CD4-positive, alpha-beta T cell treated with Interleukin-21 for 1 hour (primary cell): ENCODE results near the gene CAMSAP2.

ENCODE experiments used
- DNase-seq: peaks from one replicate; pipeline ENCODE4 v3.0.0-alpha.2; 2020

The CAMSAP2 gene, protein sequence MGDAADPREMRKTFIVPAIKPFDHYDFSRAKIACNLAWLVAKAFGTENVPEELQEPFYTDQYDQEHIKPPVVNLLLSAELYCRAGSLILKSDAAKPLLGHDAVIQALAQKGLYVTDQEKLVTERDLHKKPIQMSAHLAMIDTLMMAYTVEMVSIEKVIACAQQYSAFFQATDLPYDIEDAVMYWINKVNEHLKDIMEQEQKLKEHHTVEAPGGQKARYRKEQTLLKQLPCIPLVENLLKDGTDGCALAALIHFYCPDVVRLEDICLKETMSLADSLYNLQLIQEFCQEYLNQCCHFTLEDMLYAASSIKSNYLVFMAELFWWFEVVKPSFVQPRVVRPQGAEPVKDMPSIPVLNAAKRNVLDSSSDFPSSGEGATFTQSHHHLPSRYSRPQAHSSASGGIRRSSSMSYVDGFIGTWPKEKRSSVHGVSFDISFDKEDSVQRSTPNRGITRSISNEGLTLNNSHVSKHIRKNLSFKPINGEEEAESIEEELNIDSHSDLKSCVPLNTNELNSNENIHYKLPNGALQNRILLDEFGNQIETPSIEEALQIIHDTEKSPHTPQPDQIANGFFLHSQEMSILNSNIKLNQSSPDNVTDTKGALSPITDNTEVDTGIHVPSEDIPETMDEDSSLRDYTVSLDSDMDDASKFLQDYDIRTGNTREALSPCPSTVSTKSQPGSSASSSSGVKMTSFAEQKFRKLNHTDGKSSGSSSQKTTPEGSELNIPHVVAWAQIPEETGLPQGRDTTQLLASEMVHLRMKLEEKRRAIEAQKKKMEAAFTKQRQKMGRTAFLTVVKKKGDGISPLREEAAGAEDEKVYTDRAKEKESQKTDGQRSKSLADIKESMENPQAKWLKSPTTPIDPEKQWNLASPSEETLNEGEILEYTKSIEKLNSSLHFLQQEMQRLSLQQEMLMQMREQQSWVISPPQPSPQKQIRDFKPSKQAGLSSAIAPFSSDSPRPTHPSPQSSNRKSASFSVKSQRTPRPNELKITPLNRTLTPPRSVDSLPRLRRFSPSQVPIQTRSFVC (N-terminal part only)

DNA sequence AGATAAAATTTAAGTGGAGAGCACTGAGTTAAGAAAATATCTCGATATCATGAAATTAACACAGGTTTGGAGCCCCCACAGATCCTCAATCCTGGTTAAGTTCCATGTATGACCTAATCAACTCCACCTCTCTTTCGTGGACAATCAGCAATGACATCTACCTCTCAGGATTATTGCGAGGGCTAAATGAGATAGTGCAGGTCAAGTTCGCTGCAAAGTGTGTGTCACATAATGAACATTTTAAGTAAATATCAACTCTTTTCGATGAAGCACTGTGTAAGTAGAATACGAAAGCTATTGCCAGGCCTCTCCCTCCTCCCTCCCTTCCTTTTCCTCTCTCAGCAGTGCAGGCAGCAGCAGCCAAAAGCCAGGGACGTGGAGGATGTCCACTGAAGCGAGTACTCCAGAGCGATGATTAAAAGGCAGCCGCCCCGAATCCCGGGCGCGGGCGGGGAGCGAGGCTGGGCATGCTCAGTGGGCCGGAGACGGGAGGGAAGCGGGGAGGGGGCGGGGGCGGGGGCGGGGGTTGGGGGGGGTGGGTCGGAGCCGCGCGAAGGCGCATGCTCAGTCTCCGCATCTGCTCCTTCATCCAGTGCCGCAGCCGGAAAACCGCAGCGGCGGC is at the start of gene CAMSAP2:
Gene CAMSAP2, plus strand, starts transcription at position 567 of the 622 bp plus-strand sequence. CDS start 935 bp downstream, outside the sequence.
- peak; percentile 68 for DNase-seq

DNA sequence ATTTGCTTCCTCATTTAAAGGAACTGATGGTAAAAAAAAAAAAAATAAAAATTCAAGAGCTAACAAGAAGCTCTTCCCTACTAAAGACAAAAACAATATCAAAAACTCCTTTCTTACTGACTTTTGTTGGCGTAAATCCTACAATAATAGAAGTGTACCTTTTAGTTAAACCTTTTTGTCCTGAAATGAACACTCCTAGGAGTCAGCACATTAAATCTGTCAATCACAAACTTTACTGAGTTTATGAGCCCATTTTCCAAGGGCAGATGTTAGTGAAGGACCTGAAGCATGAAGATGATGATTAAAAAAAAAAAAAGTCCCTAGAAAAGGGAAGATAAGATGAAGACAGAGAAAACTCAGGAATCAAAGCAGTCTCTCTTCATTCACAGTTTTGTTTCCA is 46.4 kb upstream of the CAMSAP2 start:
- DNase-seq = no peak

DNA sequence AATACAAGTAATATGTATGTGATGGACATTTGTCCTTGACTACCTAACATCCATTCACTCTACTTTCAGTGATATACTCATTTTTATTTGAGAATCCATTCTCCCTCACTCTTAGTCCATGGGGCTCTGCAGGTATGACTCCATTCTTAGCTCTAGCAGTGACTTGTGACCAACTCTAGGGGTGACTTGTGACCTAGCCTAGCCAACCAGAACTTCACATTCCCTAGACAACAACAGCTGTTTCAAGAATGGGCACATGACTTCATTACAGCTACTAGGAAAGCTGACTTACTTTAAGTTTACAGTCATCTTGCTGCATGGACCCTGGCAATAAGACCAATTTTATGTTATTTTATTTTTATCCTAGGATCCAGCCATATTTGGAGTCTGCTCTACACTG is 45.4 kb upstream of the CAMSAP2 start:
- DNase-seq = no peak

DNA sequence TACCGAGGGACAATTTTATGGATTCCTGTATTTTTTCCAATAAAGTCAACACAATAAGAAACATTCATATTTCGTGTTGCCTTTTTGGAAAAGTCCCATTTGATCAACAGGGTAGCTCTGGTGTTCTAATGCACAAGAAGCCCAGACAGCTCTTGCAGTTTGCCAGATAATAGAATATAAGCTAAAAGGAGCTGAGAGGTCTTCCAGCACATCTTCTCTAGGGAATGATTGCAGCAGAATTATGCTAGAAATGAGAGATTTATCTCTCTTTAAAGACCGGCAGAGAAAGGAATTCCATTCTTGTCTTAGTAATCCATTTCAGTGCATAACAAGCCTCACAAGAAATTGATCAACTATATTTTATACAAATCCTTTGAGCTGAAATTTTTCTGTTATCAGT is 44.0 kb upstream of the CAMSAP2 start:
- DNase-seq = no peak

DNA sequence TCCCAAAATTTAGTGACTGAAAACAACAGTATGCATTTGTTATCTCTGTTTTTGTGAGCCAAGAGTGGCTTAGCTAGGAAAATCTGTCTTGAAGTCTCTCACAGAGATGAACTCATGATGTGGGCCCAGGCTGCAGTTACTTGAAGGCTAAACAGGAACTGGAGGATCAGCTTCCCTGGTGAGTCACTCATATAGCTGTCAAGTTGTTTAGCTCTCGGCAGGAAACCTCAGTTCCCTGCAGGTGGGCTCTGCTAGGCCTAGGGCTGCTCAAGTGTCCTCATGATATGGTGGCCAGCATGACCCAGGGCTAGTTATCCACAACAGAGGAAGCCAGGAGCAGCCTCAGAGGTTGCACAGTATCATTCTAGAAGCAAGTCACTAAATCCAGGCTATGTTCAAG is 38.8 kb upstream of the CAMSAP2 start:
- no peak for DNase-seq

DNA sequence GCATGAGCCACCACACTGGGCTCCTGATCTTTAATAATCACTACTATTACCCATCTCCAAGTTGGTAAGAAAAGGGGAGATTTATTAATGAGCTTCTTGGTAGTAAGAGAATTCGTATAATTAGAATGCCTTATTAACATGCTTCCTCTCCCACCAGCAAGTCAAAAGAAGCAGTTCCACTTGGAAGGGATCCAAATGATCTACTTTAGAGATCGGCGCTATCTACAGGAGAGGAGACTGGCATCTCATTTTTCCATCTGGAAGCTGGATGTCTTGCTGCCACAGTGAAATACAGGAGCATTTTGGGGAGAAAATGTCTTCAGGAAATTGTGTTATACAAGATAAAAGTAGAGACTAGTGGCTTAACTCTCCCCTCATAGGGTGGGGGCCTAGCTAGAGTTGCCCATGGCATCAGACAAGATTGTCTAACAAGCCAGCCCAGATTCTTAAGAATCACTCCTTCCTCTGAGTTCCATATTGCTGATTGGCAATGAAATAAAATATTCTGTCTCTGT is 33.6 kb upstream of the CAMSAP2 start:
- DNase-seq = no peak

DNA sequence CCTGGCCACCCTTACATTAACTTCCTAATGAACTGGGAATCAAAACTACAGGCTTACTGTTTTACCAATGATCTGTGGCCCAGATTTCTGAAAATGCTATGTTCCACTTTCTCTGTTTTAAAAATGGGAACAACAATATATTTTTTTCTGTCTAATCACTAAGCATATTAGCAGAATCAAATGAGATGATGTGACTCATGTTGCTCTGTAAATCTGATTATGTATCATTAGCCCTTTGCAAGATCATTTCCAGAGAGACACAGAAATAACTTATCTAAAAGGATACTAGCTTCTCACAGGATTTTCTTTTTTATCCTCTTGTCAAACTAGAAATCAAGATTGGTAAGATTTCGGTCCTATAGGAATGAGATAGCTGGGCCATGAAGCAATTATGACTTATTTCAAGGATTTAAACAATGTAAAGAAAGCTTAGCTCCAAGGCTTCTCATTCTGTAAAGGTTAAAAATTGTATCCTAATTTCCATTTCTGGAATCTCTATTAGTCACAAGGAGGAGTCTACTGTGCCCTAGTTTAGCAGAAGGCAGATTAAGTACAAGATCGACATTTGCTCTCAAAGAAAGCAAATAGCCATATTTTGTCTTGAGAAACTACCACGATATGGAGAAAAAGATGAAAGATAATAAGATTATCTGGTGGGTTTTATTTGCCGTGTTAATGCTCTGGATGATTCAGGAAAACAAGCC is 32.4 kb upstream of the CAMSAP2 start:
- DNase-seq = no peak

DNA sequence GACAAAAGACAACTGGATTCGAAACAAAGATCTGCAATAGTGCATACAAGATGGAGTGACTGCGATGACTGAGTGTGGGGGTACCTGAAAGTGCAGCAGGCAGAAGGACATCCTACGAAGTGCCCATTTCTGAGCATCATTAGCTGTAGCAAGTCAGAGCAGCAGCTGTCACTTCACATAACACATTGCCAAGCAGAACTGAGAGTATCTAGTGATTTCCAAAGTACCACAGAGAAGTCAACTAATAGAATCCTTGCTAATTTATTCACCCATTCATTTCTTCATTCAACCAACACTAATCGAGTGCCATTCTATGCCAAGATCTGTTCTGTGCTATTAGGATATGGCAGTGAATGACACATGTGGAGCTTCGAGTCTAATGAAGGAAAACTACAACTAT is 31.6 kb upstream of the CAMSAP2 start:
- DNase-seq = no peak

DNA sequence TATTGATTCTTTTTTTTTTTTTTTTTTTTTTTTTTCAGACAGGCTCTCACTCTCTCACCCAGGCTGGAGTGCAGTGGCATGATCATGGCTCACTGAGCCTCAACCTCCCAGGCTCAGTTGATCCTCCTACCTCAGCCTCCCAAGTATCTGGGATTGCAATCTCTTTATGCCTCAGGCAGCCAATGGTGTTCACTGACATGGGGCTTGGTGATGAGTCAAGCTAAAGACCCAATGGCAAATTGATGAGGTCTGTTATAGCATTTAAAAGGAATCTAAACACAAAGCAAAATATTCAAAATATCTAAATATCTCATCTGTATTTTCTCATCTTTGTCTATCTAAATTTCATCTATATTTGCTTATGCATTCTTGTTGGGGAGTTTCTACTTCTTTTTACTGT is 30.5 kb upstream of the CAMSAP2 start:
- DNase-seq = no peak

DNA sequence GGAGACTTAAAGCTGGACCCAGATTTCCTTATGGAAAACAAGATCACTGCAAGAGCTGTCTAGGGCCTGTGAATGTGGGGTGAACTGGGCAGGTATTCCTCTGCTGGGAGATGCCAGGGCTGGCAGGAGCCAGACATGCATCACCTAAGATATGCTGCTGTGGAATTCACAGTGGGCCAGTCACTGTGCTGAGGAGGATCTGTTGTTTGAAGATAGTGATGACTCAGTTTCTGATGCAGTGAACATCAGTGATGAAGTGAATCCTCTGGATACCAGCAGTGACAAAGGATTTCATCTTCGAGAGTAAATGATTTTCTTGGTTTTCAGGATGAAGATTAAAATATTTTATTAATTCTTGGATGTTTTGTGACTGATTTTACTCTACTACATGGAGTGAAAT is 29.9 kb upstream of the CAMSAP2 start:
- no peak for DNase-seq

DNA sequence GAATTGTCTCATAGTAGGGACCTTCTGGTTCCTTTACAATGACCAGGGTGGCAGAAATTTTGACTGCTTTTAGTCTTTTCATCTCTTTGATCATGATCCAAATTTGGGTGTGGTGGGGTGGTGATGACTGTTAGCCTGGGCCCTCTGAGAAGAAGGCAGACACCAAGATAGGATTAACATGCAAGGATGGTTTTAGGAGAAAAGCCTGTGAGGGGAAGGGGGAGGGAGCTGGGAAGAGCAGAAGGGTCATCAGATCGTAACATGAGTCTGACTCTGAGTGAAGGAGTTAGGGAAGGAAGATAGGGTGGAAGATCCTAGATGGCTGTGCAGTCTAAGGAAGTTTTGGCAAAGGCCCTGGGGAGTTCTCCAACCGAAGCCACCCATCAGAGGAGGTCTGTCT is 28.5 kb upstream of the CAMSAP2 start:
- DNase-seq = no peak

DNA sequence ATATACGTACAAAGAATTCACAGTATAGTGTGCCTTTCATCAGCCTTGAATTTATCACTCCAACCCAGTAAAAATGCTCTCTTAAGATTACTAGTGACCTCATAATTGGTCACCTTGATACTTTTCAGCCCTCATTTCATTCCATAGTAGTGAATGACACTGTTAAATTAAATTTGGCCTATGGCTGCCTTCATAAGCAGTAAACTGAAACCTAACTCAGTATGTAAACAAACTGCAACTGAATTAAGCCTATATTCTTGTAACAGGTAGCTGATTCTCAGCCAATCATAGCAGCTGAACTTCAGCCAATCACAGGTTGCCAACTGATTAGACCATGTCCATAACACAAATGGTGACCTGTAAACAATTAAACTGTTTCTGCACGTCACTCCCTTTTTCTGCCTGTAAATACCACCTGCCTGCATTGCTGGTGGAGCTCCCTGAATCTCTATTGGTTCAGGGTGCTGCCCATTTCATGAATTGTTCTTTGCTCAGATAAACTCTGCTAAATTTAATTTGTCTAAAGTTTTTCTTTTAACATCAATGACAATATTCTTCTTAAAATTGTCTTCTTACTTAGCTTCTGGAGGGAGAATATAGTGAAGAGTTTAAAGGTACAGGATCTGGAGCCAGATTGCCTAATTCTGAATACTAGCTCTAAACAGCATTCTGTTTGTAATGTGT is 24.0 kb upstream of the CAMSAP2 start:
- DNase-seq = no peak

DNA sequence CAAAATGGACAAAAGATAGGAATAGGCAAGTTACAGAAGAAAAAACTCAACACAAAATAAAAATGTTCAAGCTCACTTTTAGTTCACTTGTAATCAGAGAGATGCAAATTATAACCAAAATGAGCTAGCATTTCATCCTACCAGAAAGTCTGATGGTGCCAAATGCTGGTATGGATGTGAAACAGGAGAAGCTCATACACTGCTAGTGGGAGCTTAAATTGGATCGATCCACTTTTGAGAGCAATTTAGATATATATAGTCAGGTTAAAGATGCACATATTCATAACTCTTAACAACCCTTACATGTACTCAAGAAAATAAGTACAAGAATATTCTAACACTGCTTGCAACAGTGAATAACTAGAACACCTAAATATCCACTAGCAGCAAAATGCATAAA is 18.5 kb upstream of the CAMSAP2 start:
- DNase-seq = no peak

DNA sequence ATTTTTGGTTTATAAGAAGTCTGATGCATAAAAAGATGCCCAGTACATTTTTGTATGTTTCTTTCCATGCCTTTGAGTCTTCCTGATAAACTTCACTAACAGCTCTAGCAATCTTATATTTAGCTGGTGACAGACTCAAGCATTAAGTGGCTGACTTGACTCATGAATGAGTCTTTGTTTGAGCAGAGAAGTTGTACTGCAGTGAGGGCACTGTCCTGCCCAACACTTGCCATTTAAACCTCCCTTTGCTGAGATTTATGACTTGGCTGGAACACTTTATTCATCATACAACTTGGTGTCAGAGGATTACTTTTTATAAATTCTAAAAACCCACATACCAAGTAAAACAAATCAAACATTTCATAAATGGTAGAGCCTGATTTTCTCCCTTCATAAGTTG is 14.6 kb upstream of the CAMSAP2 start:
- DNase-seq = no peak

DNA sequence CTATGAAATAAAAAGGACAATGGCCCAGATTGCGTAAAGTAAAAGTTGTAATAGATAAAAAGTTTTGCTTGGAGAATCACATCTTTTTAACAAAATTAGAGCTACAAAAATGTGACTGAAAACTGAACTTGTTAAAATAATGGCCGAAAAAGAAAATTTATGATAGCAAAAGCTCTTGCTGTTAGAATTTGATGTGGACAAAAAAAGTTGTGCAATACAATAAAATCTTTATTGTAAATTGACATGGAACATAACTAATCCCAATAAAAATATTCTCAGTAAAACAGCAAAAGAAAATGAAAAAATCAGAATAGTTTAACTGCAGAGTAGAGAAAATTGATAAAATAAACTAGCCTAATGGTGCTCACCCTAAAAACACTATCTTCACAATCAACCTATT is 11.4 kb upstream of the CAMSAP2 start:
- no peak for DNase-seq

DNA sequence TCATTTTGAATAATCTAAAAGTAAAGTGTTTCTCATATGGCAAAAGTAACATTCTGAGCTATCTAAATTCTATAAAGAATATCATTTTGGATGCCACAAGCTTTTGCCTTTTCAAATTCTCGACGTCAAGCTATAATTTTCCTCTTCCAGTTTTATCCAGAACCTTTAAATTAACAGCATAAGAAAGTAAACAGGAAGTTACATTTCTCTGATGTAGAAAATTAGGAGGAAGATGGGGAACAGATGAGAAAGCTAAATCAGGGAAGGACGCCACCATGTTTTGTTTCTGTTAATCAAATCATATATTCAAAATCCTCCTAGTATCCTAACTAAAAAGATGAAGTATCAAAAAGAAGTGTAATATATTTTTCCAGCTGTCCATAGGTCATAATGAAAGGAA is 8.8 kb upstream of the CAMSAP2 start:
- no peak for DNase-seq

DNA sequence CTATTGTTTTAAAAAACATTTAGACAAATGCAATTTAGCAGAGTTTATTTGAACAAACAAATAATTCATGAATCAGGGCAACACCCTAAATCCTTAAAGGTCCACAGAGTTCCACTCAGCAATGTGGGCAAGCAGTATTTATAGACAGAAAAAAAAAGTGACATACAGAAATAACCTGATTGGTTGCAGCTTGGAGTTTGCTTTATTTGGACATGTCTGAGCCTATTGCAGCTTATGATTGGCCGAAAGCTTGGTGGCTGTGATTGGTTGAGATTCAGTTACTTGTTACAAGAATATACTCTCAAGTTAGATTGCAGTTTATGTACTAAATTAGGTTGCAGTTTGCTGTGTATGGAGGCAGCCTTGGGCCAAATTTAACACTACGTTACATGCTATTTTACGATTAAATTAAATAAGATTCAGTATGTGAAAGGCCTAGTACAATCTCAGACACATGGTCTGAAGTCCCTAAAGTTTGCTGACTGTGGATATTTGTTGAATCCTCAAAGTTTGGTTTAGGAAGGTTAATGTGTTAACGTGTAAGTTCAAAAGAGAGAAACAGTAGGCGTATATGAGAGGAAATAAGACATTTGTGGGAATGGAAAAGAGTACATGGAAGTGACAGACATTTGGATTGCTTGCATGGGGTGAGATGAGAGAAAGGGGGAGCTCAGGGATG is 6.9 kb upstream of the CAMSAP2 start:
- no peak for DNase-seq

DNA sequence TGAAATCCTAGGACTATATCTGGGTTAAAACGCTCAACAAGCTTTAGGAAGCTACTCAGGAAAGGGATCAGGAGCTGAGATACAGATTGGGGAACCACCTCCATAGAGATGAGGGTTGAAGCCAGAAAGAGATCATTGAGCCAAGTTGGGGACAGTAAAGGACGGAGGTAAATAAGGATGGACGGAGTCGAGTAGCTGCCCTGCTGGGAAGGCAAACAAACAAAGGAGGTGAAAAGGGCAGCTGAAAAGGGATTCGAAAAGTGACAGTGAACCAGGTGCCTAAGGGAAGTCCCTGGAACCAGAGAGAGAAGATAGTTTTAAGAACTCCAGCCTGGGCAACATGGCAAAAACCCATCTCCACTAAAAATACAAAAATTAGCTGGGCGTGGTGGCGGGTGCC is 6.3 kb upstream of the CAMSAP2 start:
- DNase-seq = no peak

DNA sequence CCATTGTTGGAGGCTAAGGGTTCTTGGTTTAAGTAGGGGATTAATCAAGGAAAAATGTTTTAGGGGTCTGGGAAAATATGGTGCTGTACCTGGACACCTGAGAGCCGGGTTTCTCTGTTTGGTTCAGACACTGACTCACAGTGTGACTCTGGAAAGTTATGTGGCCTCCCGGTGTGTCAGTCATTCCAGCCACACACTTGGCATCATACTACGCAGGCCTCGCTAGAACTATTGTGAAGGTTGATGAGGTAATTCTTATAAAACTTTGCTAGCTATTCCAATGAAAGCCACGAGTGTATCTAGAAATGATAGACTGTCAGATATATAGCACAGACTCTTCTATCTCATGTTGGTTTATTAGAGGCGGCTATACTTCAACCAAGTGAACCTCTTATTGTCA is 4.8 kb upstream of the CAMSAP2 start:
- no peak for DNase-seq

DNA sequence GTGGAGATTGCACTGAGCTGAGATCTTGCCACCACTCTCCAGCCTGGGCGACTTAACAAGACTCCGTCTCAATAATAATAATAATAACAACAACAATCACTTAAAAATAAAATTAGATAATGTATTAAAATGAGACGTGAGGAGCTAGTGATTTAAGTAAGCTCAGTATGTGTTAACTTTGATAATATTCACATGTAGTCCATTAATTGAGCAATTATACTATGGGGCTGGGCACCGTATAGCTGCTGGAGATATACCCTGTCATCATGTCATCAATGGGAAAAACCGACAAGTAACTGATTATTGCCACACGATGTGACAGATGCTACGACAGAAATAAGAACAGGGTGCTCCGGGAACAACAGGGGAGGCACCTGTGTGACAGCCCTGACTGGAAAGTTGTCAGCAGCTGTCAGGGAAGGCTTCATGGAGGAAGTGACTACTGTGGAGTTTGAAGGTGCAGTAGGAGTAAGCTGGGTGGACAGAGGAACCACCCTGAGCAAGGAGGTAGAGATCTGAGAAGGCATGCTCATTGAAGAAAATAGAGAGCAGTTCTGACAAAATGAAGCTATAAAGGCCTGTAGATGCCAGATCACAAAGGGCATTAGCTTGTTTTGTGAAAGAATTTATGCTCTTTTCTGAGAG is 924 bp upstream of the CAMSAP2 start:
- no peak for DNase-seq
